ENCODE measurements around the gene UNK.

UNK gene

DNA sequence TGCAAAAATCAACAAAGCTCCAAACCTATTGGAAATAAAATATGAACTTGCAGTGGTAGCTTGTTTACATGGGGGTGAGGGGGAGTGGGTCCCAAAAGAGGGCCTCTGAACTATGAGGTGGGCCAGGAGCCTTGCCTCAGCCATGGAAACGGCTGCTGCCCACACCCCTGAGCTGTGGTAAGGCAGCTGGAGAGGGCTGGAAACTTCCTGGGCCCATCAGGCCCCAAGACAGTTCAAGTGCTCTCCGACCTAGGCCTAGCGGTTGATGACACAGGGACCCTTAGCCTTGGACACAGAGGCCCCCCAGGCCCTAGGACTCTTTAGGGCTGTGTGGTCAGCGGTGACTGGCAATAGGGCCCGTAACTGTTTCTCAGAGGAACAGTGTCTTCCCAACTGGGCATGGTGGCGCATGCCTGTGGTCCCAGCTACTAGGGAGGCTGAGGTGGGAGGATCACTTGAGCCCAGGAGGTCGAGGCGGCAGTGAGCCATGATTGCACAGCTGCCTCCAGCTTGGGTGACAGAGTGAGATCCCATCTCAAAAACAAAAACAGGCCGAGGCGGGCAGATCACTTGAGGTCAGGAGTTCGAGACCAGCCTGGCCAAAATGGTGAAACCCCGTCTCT, 41.3 kb downstream of the UNK start:
- TF ChIP-seq CTCF (IDR thresholded peaks at IDR 0.05; ENCODE audit: extremely low read depth, missing control alignments) = no peak
- no peak for DNase-seq (ENCODE audit: low spot score)

DNA sequence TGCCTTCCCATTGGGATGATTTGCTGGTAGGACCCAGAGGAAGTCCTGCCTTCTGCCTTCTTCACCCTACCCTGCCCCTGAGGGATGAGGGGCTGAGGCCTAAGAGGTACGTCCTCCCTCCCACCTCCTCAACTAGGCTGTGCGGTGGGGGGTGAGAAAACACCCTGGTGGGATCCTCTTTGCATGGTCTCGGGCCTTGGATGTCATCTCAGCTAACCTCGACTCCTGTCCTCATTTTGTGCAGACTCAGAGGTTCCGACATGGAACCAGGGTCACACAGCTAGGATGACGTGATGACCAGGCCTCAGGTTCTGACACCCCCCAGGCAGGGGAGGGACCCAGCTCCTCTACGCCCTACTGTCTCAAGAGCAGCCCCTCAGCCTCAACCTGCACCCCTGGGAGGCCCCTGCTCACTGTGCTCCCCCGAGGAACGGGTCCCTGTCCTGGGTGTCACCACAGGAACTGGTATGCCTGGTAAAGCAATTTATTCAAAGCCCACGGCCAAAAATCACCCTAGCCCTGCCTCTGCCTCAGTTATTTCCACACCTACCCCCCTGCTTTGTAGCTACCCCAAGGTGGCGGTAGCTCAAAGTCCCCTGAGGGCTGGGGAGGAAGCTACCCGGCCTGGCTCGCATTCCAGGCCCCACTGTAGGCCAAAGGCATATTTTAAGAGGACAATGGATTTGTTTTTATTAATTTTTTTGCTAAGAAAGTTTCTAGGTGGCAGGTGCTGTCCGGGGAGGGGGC, 42.1 kb downstream of the UNK start:
- peak; percentile 25 for DNase-seq (ENCODE audit: low spot score)
- TF ChIP-seq CTCF (IDR thresholded peaks at IDR 0.05; ENCODE audit: extremely low read depth, missing control alignments) = no peak

DNA sequence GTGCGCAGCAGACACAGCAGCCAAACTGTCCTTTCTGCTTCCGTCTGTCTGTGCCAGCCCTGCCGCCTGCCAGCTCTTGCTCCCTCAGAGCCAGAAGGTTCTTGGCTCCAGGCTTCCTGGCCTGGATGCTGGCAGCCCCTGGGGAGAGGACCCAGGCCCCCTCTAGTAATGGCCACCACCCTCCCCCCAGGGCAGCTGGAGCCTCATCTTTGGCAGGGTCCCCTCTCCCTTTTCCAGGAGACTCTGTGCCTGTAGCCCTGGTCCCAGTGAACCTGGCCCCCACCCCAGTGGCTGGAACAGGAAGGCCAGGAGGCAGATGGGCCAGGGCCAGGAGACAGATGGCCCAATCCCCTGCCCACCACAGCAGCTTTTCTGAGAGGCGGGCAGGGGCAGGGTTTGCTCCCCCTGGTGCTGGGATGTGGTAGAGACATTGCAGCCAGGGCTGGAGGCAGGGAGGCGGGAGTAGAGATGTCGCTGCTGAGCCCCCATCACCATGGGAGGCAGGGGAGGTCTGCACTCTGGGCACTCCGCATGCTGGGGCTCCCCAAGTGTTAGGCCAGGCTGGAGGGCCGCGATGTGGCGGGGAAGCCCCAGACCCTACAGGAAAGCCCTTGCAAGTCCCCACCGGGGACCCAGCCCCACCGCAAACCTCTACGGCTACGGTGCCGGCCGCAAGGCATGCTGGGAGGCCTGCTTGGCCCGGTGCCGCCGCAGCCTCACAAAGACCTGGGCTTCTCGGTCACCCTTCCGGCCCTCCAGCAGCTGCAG, 42.9 kb downstream of the UNK start:
- DNase-seq (ENCODE audit: low spot score) = peak; percentile 92
- peak; percentile 76 for TF ChIP-seq CTCF (IDR thresholded peaks at IDR 0.05; ENCODE audit: extremely low read depth, missing control alignments)

DNA sequence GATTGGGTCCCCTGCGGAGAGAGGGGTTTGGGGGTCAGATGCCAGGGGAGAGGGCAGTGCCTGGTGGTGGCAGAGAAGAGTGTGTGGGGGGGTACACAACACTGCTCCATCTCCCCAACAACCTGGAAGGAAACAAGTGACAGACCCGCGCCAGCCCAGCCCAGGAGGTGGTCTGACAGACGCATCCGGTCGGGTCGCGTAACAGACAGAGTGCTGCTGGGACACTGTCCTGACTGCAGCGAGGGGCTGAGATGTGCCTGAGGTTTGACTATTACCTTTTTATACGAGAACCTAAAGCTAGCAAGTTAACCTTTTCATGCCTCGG, 43.4 kb downstream of the UNK start:
- no peak for DNase-seq (ENCODE audit: low spot score)
- no peak for TF ChIP-seq CTCF (IDR thresholded peaks at IDR 0.05; ENCODE audit: extremely low read depth, missing control alignments)

DNA sequence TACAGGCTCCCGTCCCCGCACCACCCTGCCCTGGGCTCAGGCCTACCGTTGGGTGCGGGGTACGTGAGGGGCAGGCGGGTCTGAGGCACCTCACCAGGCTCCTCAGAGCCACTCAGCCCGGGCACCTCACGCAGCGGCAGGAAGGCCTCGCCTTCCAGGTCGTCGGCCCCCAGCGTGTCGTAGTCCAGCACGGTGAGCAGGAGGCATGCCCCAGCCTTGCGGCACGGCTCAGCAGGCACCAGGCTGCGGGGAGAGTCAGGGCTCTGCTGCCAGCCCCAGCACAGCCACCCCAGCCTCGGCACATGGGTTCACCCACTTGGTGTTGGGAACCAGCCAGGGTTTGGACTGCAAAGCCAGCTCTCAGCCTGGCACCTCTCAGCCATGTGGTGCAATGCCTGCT, 44.1 kb downstream of the UNK start:
- TF ChIP-seq CTCF (IDR thresholded peaks at IDR 0.05; ENCODE audit: extremely low read depth, missing control alignments) = no peak
- no peak for DNase-seq (ENCODE audit: low spot score)

GRCh38 chr17:75829747-75830146, 45.1 kb downstream of the UNK start:
- DNase-seq (ENCODE audit: low spot score) = no peak
- TF ChIP-seq CTCF (IDR thresholded peaks at IDR 0.05; ENCODE audit: extremely low read depth, missing control alignments) = no peak
